Measurements from ENCODE around the gene COPS3. TPM values are rescaled to one million over a fixed set of nuclear protein-coding genes. Genes with fewer than 3 reads are reported as not detected.

The COPS3 gene
- total and polyA plus RNA-seq, 4 donors = 24.6 to 77.3 (median 30.2) TPM

- H3K27ac ChIP-seq (ENCODE audit: low read depth in 1 of 2, low read length in 2 of 2) = no peak overlapping the region
- H3K4me1 ChIP-seq (ENCODE audit: control insufficient read depth in 4 of 4, insufficient read depth in 4 of 4, low read length in 3 of 4) = peaks cover 0 to 13% (median 4%) of the 10 kb centered on the region in 4 donors
- WGBS = 20% methylated on average over 21 of the region's 21 CpGs
These were observed 22.9 kb upstream of the COPS3 start for GRCh38 chr17:17303847-17304490.

More at GRCh38 chr17:17303847-17304490, 22.9 kb upstream of the COPS3 start:
- H3K36me3 ChIP-seq (ENCODE audit: control insufficient read depth in 4 of 4, insufficient read depth in 3 of 4, low read depth in 1 of 4, low read length in 3 of 4) = no peaks in the 10 kb centered on the region
- TF ChIP-seq RXRA (IDR thresholded peaks at IDR 0.05) (no peak), ATF3 (IDR thresholded peaks at IDR 0.05) (no peak), CTCF (IDR thresholded peaks at IDR 0.05; ENCODE audit: low read depth, low read length, missing input control) (no peak), GABPA (IDR thresholded peaks at IDR 0.05 in 1 of 2, conservative IDR thresholded peaks at IDR 0.05 in 1 of 2) (no peak), JUND (IDR thresholded peaks at IDR 0.05) (no peak), EGR1 (IDR thresholded peaks at IDR 0.05; ENCODE audit: low read depth in 2 of 2) (no peak), REST (IDR thresholded peaks at IDR 0.05) (no peak), FOXA1 (IDR thresholded peaks at IDR 0.05) (no peak), FOXA2 (IDR thresholded peaks at IDR 0.05) (no peak), SP1 (IDR thresholded peaks at IDR 0.05) (no peak), ZBTB33 (IDR thresholded peaks at IDR 0.05) (no peak), NR2F2 (IDR thresholded peaks at IDR 0.05) (no peak), TAF1 (conservative IDR thresholded peaks at IDR 0.05) (no peak), YY1 (IDR thresholded peaks at IDR 0.05) (no peak), RAD21 (IDR thresholded peaks at IDR 0.05) (no peak), HNF4G (IDR thresholded peaks at IDR 0.05) (no peak), MAX (IDR thresholded peaks at IDR 0.05) (no peak)
- H3K9ac ChIP-seq (ENCODE audit: low read depth in 1 of 2, low read length in 2 of 2) = no peak overlapping the region
- H3K27me3 ChIP-seq (ENCODE audit: control insufficient read depth in 4 of 4, insufficient read depth in 4 of 4, low read length in 3 of 4) = no peaks in the 10 kb centered on the region
- H3K9me3 ChIP-seq (ENCODE audit: control insufficient read depth in 4 of 4, low read length in 3 of 4) = no peaks in the 10 kb centered on the region
- DNase-seq (ENCODE audit: low spot score) = no peak
- peak overlapping the region in 2 of 3 donors; percentile 33 to 85 for H3K4me3 ChIP-seq (ENCODE audit: low read depth in 1 of 3, low read length in 3 of 3)

Data from liver (tissue), 9 donors.